Activated gamma-delta T cell treated with anti-CD3 and anti-CD28 coated beads, Interleukin-2, amount 50 U/mL, for 16 hours (primary cell): ENCODE measurements around the gene DLGAP3.

Source experiments
- DNase-seq: peaks from one replicate; pipeline ENCODE4 v3.0.0-alpha.2; 2020; ENCODE audit warnings: low read depth

The DLGAP3 gene

GRCh38 chr1:34900775-34901502 is 28.5 kb downstream of the DLGAP3 start:
- no peak for DNase-seq

DNA sequence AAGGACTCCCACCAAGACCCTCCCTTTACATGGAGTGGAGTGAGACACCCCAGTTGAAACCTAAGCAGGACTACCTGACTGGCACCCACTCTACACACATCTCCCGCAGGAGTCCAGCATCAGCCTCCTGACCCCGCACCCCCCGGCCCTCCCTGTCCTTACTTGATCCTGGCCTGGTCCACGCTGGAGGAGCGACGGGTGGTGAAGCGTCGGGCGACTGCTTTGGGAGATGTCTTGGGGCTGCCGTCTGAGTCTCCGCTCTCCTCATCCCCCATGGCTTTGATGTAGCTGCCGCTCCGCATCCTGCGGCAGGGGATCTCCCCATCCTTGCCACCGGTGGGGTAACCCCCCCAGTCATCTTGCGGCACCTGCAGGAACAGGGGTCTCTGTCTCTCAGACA is 29.5 kb downstream of the DLGAP3 start:
- DNase-seq: no peak

GRCh38 chr1:34899471-34899870 is 30.0 kb downstream of the DLGAP3 start:
- DNase-seq: no peak

- no peak for DNase-seq
Measured at GRCh38 chr1:34898330-34898761, 31.1 kb downstream of the DLGAP3 start.

DNA sequence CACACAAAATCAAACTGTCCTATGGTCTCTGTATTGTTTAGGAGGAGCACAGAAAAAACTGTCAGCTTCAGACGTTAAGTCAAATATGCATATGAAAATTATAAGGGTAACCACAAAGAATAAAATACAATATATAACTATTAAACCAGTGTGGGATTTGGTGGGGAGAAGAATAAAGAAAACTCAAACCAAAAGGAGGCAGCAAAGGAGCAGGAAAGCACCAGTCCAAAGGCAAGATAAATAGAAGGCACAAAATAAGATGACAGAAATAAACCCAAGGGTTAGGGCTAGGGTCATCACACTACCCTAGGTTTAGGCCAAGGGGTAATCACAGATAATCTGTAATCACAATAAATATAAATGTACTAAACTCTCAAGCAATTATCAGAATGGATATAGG is 32.8 kb downstream of the DLGAP3 start:
- no peak for DNase-seq

GRCh38 chr1:34889705-34890104 is 39.7 kb downstream of the DLGAP3 start:
- DNase-seq: no peak

- DNase-seq: no peak
Measured at GRCh38 chr1:34887593-34887992, 41.9 kb downstream of the DLGAP3 start.

DNA sequence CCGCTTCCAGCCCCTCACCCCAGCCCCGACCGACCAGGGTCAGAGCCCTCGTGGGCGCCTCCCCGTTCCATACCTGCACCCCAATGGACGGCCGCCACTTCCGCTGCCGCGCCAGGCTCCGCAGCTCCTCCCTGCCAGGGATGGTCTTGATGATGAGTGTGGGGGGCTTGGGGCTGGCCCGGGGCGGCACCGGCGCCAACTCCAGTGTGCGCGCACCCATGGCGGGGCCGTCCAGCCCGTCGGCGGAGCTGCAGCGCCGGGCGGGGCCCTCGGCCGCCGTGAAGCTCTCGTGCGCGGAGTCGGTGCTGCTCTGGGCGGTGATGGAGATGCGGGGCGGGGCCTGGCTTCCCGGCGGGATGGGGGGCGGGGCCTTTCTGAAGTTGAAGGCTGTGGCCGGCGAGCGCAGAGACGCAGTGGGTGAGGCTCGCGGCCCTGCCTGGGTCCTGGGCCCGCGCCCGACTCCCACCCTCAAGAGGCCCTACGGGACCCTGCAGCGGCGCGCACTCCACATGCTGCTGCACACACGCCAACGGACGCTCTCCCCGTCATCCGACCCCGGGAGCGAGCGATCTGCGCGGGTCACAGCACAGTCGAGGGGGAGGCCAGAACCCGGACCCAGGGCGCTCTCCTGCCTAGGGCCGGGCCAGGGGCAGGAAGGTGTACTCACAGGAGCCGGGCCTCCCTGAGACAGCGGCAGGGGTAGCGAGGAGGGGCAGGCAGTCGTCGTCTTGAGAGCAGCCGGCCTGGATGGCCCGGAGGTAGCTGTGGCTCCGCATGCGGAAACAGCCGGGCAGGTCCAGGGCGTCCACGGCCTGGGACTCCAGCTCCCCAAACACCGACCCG is 43.8 kb downstream of the DLGAP3 start:
- DNase-seq: no peak

DNA sequence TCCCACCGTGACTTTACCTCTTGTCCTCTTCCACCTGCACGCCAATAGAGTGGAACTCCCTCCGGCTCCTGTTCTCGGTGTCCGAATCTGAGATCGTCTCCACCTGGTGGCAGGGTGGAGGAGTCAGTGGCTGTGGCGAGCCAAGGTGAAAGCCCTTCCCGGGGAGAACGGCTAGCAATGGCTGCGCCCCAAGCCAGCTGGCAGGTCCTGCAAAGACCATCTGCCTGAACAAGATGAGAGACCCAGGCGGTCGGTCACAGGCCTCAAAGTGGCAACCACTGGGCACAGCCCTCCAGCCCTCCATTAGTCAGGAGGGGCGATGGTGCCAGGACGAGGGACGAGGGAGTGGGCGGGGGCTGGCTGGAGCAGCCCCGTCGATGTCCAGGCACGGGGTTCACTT is 44.5 kb downstream of the DLGAP3 start:
- no peak for DNase-seq

DNA sequence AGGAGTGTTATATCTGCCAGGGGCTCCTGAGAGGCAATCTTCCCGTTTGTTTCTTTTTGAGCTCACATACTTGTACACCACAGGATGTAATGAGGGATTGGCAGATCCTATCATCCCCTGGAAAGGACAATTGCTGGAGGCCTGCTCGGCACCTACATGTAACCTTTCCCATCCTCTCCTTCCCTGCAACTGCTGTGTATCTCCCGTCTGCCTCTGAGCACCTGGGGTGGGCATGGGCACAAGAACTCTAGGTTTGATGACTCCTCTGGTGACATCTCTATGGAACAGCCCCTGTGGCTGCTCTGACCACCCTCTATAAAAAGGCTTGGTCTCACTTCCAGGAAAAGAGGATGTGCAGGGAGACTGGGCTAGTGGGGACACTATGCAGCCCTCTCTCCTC is 44.9 kb downstream of the DLGAP3 start:
- DNase-seq: no peak

- no peak for DNase-seq
Measured at GRCh38 chr1:34879230-34879629, 50.2 kb downstream of the DLGAP3 start.

- DNase-seq: no peak
Measured at GRCh38 chr1:34876406-34876805, 53.0 kb downstream of the DLGAP3 start.

- DNase-seq: no peak
Measured at GRCh38 chr1:34874296-34874952, 55.0 kb downstream of the DLGAP3 start.

GRCh38 chr1:34872133-34872503 is 57.3 kb downstream of the DLGAP3 start:
- no peak for DNase-seq

GRCh38 chr1:34871443-34872132 is 57.9 kb downstream of the DLGAP3 start:
- DNase-seq: no peak

- DNase-seq: no peak
Measured at GRCh38 chr1:34870395-34870794, 59.1 kb downstream of the DLGAP3 start.

- no peak for DNase-seq
Measured at GRCh38 chr1:34869760-34870159, 59.7 kb downstream of the DLGAP3 start.

DNA sequence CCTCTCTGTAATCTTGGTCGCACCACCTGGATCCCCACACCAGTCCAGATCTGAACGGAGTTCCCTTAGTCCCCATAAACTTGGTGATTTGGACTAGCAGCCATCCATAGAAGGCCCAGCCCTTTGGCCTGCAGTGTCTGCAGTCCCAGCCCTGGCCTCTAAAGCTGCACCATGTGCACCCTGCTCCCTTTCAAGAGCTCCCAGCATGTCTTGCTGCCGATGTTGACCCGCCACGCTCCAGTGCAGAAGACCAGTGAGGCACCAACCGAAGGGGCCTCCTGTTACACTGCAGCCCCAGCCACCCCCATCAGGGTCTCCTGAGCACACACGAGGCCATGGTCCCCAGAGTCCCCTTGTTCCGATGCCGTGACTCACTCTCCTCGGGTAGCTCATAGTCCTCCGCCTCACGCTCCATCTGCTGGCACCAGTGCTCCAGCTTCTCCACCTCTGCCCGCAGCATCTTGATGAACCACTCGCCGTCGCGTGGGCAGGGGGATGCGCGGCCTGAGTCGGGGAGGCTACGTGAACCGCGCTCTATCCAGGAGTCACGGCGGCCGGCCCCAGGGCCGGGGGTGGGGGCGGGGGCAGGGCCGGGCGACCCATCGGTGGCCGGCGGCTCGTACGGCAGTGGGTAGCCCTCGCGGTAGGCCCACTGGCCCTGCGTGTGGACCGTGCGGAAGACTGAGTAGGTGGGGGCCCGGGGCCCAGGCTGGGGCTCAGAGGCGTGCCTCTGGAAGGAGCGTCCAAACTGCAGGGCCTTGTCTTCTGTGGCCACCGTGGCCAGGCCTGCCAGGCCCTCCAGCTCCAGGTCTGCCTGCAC is 61.0 kb downstream of the DLGAP3 start:
- no peak for DNase-seq

- no peak for DNase-seq
Measured at GRCh38 chr1:34867415-34867814, 62.0 kb downstream of the DLGAP3 start.

DNA sequence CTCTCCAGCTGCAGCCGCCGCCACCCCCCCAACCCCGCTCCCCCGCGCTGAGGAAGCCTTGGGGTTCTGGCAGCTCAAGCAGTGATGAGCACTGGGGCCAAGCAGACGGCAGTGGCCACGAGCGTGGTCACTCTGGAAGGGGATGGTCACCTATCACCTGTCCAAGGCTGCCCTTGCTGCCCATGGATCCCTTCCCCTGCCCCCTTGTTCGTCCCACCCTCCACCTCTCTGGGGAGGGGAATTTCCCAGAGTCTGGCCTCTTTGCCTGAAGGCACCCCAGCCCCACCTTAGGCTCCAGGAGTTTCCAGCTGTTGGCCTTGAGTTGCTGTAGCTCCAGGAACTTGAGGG is 62.7 kb downstream of the DLGAP3 start:
- DNase-seq: no peak

DNA sequence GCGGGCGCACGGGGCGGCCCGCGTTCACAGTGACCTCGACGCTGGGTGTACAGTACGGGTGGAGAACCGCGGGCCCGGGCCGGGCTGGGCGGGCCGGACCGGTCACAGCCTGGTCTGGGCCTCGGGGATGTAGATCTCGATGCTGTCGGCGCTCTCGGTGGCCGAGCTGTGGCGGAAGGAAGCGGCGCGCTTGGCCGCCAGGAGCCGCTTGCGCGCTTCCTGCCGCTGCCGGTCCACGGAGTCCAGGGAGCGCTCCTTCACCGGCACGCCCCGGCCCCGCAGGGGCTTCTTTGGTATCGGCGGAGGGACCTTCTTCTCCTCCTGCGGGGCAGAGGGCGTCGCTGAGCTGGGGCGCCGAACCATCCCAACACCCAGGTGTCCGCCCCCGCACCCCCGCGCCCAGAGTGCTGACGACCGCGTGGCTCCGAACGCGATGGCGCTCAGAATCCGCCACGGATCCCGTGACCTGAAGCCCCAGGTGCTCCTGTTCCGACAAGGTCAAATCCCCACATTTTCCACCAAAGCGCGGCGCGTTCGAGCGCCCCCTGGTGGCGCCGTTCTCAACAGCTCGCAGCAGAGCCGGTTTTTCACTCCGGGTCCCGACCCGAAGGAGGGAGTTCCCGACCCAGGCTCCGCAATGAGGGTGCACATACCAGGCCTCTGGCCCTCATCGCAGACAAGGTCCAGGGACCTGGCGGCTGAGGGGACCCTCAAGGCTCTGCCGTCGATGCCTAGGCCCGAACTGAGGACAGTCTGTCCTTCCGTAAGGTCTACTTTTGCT is 63.3 kb downstream of the DLGAP3 start:
- DNase-seq: peak; percentile 92
